ENCODE results near the gene POLR3F. TPM values are rescaled to one million over a fixed set of nuclear protein-coding genes. Genes with fewer than 3 reads are reported as not detected.
"Not testable (repeated sequence)": the region's sequence is repeated elsewhere in the genome, so short reads cannot be mapped to it uniquely, and the experiment has no call there.

POLR3F gene
- total RNA-seq, 2 donors from 2014 or later: 12.5 to 13.4 TPM

DNA sequence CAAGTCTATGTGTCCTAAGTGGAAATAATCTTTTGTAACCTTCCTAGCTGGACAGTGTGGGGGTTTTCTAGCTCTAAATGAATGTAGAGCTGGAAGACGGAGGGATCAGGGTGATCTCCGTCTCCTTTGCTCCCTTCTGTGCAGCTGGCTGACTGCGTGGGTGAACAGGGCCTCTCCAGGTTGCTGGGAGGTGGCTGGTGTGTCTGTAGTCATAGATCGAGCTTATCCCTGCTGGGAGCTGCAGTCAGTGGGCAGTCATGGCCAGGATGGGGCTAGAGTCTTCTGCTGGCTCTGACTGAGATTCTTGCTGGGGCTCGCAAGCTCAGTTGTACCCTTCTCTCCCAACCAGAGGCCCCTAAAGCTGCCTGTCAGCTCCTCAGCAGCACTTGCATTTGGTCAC is 46.9 kb downstream of the POLR3F start:
- no peak overlapping the region for H3K4me3 Mint-ChIP-seq
- H3K27ac Mint-ChIP-seq: no peak overlapping the region
- H3K27me3 Mint-ChIP-seq (ENCODE audit: low read depth): no peaks in the 10 kb centered on the region
- peaks cover 12 to 34% of the 10 kb centered on the region in 2 donors for H3K36me3 Mint-ChIP-seq (ENCODE audit: insufficient read depth in 2 of 2)
- H3K4me1 Mint-ChIP-seq (ENCODE audit: low read depth): peaks cover 31% of the 10 kb centered on the region
- DNase-seq (no peak), ATAC-seq (replicated peaks in 1 of 2) (no peak)
- H3K9me3 Mint-ChIP-seq: no peaks in the 10 kb centered on the region

DNA sequence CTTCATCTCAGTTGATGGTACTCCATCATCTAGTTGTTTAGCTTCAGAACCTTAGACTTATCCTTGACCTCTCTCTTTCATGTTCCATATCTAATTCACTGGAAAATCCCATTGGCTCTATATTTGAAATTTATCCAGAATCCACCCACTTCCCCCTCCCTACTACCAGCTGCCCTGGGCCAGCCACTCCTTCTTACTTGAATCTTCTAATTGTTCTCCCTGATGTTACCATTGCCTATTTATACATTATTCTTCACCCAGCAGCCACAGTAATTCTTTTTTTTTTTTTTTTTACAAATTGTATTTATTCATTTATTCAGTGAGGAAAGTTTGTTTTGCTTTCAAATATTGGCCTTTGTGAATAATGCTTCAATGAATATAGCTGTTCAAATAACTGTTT is 48.8 kb downstream of the POLR3F start:
- H3K27ac Mint-ChIP-seq: no peak overlapping the region

DNA sequence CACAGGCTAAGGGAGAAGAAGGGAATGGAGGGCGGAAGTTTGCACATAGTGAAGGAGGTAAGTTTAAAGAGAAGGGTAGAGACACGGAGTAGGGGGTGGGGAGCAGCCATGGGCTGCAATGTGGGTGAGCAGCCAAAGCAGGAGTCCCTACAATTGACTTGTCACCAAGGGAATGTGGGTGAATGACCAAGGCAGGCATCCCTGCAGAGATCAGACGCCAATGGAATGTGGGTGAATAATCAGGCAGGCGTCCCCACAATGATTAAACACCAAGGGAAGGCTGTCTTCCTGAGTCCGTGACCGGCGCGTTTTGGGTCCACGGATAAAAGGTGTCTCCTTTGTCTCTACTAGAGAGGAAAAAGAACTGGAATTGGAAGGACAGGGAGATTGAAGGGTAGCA is 54.9 kb downstream of the POLR3F start:
- not testable (repeated sequence) for DNase-seq; H3K4me3 Mint-ChIP-seq; H3K27ac Mint-ChIP-seq; H3K4me1 Mint-ChIP-seq (ENCODE audit: low read depth); H3K9me3 Mint-ChIP-seq; H3K27me3 Mint-ChIP-seq (ENCODE audit: low read depth); ATAC-seq (replicated peaks in 1 of 2)
- H3K36me3 Mint-ChIP-seq (ENCODE audit: insufficient read depth in 2 of 2): peaks cover 3 to 21% of the 10 kb centered on the region in 2 donors

More for the DNA sequence above, 48.8 kb downstream of the POLR3F start:
- Mint-ChIP-seq H3K4me3 (no peak overlapping the region), H3K27me3 (ENCODE audit: low read depth) (no peaks in the 10 kb centered on the region), H3K4me1 (ENCODE audit: low read depth) (peaks cover 13% of the 10 kb centered on the region), H3K36me3 (ENCODE audit: insufficient read depth in 2 of 2) (peaks cover 6 to 22% of the 10 kb centered on the region in 2 donors), H3K9me3 (no peaks in the 10 kb centered on the region)
- DNase-seq: no peak
- no peak for ATAC-seq (replicated peaks in 1 of 2)

- DNase-seq (no peak), ATAC-seq (replicated peaks in 1 of 2) (no peak)
- H3K9me3 Mint-ChIP-seq: no peaks in the 10 kb centered on the region
- no peak overlapping the region for H3K27ac Mint-ChIP-seq
- H3K4me3 Mint-ChIP-seq: no peak overlapping the region
- H3K36me3 Mint-ChIP-seq (ENCODE audit: insufficient read depth in 2 of 2): peaks cover 6 to 24% of the 10 kb centered on the region in 2 donors
- H3K4me1 Mint-ChIP-seq (ENCODE audit: low read depth): no peaks in the 10 kb centered on the region
- H3K27me3 Mint-ChIP-seq (ENCODE audit: low read depth): no peaks in the 10 kb centered on the region
Observed at GRCh38 chr20:18523066-18523465, 55.9 kb downstream of the POLR3F start.

- Mint-ChIP-seq H3K4me3 (no peak overlapping the region), H3K9me3 (no peaks in the 10 kb centered on the region), H3K27ac (no peak overlapping the region), H3K27me3 (ENCODE audit: low read depth) (no peaks in the 10 kb centered on the region), H3K36me3 (ENCODE audit: insufficient read depth in 2 of 2) (peaks cover 13 to 33% of the 10 kb centered on the region in 2 donors), H3K4me1 (ENCODE audit: low read depth) (no peaks in the 10 kb centered on the region)
- ATAC-seq (replicated peaks in 1 of 2) (no peak), DNase-seq (no peak)
Observed at GRCh38 chr20:18524646-18525045, 57.5 kb downstream of the POLR3F start.

DNA sequence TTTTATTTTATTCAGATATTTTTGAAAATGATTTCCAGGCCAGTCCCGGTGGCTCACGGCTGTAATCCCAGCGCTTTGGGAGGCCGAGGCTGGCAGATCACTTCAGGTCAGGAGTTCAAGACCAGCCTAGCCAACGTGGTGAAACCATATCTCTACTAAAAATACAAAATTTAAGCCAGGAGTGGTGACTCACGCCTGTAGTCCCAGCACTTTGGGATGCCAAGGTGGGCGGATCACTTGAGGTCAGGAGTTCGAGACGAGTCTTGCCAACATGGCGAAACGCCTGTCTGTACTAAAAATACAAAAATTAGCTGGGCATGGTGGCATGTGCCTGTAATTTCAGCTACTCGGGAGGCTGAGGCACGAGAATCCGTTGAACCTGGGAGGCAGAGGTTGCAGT is 59.6 kb downstream of the POLR3F start:
- not testable (repeated sequence) for H3K27ac Mint-ChIP-seq; H3K4me3 Mint-ChIP-seq; H3K9me3 Mint-ChIP-seq; H3K4me1 Mint-ChIP-seq (ENCODE audit: low read depth); ATAC-seq (replicated peaks in 1 of 2); DNase-seq; H3K27me3 Mint-ChIP-seq (ENCODE audit: low read depth)
- peaks cover 15 to 41% of the 10 kb centered on the region in 2 donors for H3K36me3 Mint-ChIP-seq (ENCODE audit: insufficient read depth in 2 of 2)

GRCh38 chr20:18527339-18527738 is 60.1 kb downstream of the POLR3F start:
- Mint-ChIP-seq H3K4me3 (no peak overlapping the region), H3K27ac (no peak overlapping the region), H3K9me3 (no peaks in the 10 kb centered on the region), H3K36me3 (ENCODE audit: insufficient read depth in 2 of 2) (peaks cover 15 to 43% of the 10 kb centered on the region in 2 donors), H3K27me3 (ENCODE audit: low read depth) (no peaks in the 10 kb centered on the region), H3K4me1 (ENCODE audit: low read depth) (no peaks in the 10 kb centered on the region)
- ATAC-seq (replicated peaks in 1 of 2) (no peak), DNase-seq (no peak)

DNA sequence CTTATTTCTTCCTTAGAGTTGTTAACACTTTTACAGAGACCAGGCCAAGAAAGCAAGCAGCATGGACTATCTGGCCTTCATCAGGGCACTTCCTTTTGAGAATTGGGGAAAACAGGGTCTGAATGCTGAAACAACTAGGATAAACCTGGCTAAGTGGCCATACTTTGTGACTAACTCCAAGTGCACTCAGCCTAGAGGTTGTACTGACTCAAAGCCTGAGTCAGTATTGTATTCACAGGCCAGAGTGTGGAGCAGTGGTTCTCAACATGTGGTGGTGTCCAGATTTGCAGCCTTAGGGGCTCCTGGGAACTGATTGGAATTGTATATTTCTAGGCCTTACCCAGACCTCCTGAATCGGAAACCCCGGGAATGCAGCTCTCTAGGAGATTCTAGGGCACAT is 60.6 kb downstream of the POLR3F start:
- H3K27me3 Mint-ChIP-seq (ENCODE audit: low read depth): no peaks in the 10 kb centered on the region
- ATAC-seq (replicated peaks in 1 of 2) (no peak), DNase-seq (no peak)
- H3K4me1 Mint-ChIP-seq (ENCODE audit: low read depth): no peaks in the 10 kb centered on the region
- H3K36me3 Mint-ChIP-seq (ENCODE audit: insufficient read depth in 2 of 2): peaks cover 15 to 46% of the 10 kb centered on the region in 2 donors
- H3K27ac Mint-ChIP-seq: no peak overlapping the region
- no peaks in the 10 kb centered on the region for H3K9me3 Mint-ChIP-seq
- no peak overlapping the region for H3K4me3 Mint-ChIP-seq

- H3K9me3 Mint-ChIP-seq: no peaks in the 10 kb centered on the region
- no peak for DNase-seq
- ATAC-seq (replicated peaks in 1 of 2): no peak
- no peaks in the 10 kb centered on the region for H3K27me3 Mint-ChIP-seq (ENCODE audit: low read depth)
- no peaks in the 10 kb centered on the region for H3K4me1 Mint-ChIP-seq (ENCODE audit: low read depth)
- H3K27ac Mint-ChIP-seq: no peak overlapping the region
- peaks cover 15 to 45% of the 10 kb centered on the region in 2 donors for H3K36me3 Mint-ChIP-seq (ENCODE audit: insufficient read depth in 2 of 2)
- H3K4me3 Mint-ChIP-seq: no peak overlapping the region
Observed at GRCh38 chr20:18529041-18529440, 61.9 kb downstream of the POLR3F start.

DNA sequence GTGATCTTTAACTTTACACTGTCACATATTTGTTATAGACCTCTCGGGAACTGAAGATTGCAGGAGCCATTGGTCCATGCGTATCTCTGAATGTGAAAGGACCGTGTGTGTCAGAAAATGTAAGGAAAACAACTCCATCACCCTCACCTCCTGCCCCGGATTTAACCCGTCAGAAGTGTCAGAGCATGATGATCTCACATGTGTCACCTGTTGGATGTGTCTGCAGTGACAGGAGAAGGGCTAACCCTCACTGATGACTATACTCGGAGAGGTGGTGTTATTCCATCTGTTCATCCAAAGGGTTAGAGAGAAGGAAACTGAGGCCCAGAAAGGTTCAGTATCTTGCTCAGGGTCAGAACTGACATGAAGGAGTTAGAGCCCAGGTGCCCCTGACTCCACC is 65.4 kb downstream of the POLR3F start:
- no peaks in the 10 kb centered on the region for H3K27me3 Mint-ChIP-seq (ENCODE audit: low read depth)
- H3K36me3 Mint-ChIP-seq (ENCODE audit: insufficient read depth in 2 of 2): peaks cover 13 to 37% of the 10 kb centered on the region in 2 donors
- no peak overlapping the region for H3K27ac Mint-ChIP-seq
- DNase-seq: no peak
- H3K9me3 Mint-ChIP-seq: no peaks in the 10 kb centered on the region
- ATAC-seq (replicated peaks in 1 of 2): no peak
- H3K4me3 Mint-ChIP-seq: no peak overlapping the region
- no peaks in the 10 kb centered on the region for H3K4me1 Mint-ChIP-seq (ENCODE audit: low read depth)

GRCh38 chr20:18533491-18533890 is 66.3 kb downstream of the POLR3F start:
- DNase-seq (no peak), ATAC-seq (replicated peaks in 1 of 2) (no peak)
- no peaks in the 10 kb centered on the region for H3K9me3 Mint-ChIP-seq
- no peak overlapping the region for H3K4me3 Mint-ChIP-seq
- no peaks in the 10 kb centered on the region for H3K27me3 Mint-ChIP-seq (ENCODE audit: low read depth)
- peaks cover 12 to 36% of the 10 kb centered on the region in 2 donors for H3K36me3 Mint-ChIP-seq (ENCODE audit: insufficient read depth in 2 of 2)
- no peak overlapping the region for H3K27ac Mint-ChIP-seq
- H3K4me1 Mint-ChIP-seq (ENCODE audit: low read depth): no peaks in the 10 kb centered on the region

DNA sequence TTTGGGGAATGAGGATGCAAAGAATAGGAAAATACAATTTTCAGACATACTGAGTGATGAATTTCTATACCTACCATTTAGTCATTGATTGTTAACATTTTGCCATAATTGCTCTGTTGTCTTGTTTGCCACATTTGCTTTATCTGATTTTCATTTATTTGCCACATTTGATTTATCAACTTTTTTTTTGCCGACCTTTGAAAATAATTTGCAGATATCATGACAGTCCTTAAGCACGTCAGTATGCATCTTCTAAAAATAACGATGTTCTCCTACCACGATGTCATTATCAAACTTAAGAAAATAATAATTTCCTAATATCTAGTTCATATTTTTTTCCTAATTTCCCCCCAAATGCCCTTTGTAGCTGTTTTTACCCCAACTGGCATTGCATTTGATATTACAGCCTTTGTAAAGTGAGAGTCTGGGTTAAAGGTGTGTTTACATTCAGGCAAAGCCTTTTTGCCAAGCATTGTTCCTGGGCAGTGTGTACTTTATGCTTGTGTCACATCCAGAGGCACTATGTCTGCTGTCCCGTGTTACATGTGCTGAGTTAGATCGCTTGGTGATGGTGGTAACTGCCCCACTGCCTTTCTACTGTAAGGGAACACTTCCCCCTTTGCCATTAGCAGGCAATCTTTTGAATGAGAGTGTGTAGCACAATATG is 66.9 kb downstream of the POLR3F start:
- peaks cover 10 to 37% of the 10 kb centered on the region in 2 donors for H3K36me3 Mint-ChIP-seq (ENCODE audit: insufficient read depth in 2 of 2)
- no peak overlapping the region for H3K27ac Mint-ChIP-seq

More for the DNA sequence above, 66.9 kb downstream of the POLR3F start:
- Mint-ChIP-seq H3K4me3 (no peak overlapping the region), H3K9me3 (no peaks in the 10 kb centered on the region), H3K27me3 (ENCODE audit: low read depth) (no peaks in the 10 kb centered on the region), H3K4me1 (ENCODE audit: low read depth) (no peaks in the 10 kb centered on the region)
- ATAC-seq (replicated peaks in 1 of 2): no peak
- DNase-seq: no peak

All from activated T-cell treated with anti-CD3 and anti-CD28 coated beads, Interleukin-2, amount 50 U/mL, for 72 hours (primary cell).